Omental fat pad (tissue), 4 donors: ENCODE measurements around the gene CFAP77. TPM values are rescaled to one million over a fixed set of nuclear protein-coding genes. Genes with fewer than 3 reads are reported as not detected.

Source experiments
- ATAC-seq: fragments of 150-250 bp; one replicate; pipeline ENCODE4 v1.9.1; 2016; ENCODE audit warnings: mild to moderate bottlenecking, moderate library complexity; ENCODE audit not compliant: low FRiP score
- DNase-seq: peaks from one replicate; pipeline ENCODE4 v3.0.0-alpha.2; 2019; ENCODE audit warnings: low spot score
- total RNA-seq, 4 donors: library from RNA; depleted of rRNA; stranded (reverse); fragments of >200 nt; gene quantifications; one replicate each; pipeline ENCODE4 v1.1.0, GENCODE V29; 2016
- TF ChIP-seq, protein P1 (sequence below), 3 donors: fragments of 450-650 bp; IDR thresholded peaks; one replicate each; pipeline ENCODE4 v1.5.1; 2016 to 2017; ENCODE audit warnings: antibody characterized with exemption in 3 of 3, mild to moderate bottlenecking in 3 of 3, moderate library complexity in 2 of 3

The CFAP77 gene
- total RNA-seq, 4 donors from 2014 or later, result not detected

DNA sequence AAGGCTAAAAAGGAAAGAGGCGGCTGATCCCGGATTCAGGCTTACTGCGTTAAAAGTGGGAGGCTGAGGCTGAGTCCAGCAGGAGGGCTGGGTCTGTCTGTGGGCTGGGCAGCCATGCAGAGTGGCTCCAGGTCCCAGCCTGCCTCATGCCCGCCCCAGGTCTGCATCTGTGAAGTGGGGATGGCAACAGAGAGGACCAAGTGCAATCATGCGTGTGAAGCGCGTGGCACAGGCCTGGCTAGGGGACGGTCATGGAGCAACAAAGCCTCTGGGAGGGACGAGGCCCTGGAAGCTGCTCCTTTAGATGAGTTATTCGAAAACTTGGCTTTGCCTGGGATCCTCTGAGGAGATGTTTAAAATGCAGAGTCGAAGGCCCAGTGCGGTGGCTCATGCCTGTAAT, 142.0 kb downstream of the CFAP77 start:
- TF ChIP-seq, protein P1, sequence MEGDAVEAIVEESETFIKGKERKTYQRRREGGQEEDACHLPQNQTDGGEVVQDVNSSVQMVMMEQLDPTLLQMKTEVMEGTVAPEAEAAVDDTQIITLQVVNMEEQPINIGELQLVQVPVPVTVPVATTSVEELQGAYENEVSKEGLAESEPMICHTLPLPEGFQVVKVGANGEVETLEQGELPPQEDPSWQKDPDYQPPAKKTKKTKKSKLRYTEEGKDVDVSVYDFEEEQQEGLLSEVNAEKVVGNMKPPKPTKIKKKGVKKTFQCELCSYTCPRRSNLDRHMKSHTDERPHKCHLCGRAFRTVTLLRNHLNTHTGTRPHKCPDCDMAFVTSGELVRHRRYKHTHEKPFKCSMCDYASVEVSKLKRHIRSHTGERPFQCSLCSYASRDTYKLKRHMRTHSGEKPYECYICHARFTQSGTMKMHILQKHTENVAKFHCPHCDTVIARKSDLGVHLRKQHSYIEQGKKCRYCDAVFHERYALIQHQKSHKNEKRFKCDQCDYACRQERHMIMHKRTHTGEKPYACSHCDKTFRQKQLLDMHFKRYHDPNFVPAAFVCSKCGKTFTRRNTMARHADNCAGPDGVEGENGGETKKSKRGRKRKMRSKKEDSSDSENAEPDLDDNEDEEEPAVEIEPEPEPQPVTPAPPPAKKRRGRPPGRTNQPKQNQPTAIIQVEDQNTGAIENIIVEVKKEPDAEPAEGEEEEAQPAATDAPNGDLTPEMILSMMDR (IDR thresholded peaks at IDR 0.05), result no peak
- no peak for ATAC-seq
- DNase-seq, result no peak

DNA sequence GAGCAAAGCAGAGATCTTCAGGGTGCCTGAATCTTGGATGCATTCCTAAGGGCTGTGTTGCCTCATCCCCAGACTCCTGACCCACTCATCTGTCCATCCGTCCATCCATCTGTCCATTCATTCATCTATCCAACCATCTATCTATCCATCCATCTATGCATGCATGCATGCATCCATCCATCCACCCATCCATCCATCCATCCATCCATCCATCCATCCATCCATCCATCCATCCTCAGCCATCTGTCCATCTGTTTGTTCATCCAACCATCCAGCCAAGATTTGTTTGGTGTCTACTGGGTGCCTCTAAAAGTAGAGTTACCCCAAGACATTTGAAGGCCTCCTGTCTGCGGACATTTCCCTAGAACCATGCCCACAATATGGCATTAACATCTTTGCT, 144.7 kb downstream of the CFAP77 start:
- DNase-seq (no peak), ATAC-seq (no peak)
- TF ChIP-seq, protein P1 (IDR thresholded peaks at IDR 0.05), result no peak

DNA sequence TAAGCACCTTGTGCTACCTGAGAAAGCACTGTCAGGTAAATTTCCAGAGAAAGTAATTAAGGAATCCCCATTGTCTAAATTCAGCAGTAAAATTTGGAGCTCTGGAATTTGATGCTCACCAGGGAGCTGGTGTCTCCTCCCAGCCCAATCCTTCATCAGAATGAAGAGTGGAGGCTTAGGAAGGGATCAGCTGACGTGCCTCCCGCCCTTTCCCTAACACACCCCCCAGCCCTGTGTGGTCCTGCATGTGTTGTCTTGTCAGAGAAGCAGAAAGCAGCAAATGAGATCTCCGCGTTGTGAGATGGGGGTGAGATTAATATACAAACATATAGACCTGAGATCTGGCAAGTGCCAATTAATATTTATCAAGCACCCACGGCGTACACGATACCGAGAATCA, 145.5 kb downstream of the CFAP77 start:
- no peak for DNase-seq
- TF ChIP-seq, protein P1 (IDR thresholded peaks at IDR 0.05), result no peak
- no peak for ATAC-seq

DNA sequence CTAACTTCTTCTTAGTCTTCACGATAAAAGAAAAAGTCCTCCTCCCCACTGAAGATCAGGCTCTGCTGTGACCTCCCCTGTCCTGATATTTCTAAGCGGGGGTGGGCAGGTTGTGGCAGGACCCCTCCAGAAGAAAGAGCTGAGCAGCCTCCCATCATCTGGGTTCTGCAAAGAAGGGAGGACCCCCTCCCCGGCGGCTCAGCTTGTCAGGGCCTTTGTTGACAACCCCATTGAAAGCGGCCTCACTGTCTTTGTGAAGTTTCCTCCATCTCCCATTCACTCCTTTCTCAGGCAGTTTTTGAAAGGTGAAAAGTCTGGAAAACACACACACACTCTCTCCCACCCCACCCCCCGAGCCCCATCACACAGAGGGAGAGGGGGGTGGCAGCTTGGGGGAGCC, 146.2 kb downstream of the CFAP77 start:
- TF ChIP-seq, protein P1 (IDR thresholded peaks at IDR 0.05), result no peak
- no peak for ATAC-seq
- no peak for DNase-seq

DNA sequence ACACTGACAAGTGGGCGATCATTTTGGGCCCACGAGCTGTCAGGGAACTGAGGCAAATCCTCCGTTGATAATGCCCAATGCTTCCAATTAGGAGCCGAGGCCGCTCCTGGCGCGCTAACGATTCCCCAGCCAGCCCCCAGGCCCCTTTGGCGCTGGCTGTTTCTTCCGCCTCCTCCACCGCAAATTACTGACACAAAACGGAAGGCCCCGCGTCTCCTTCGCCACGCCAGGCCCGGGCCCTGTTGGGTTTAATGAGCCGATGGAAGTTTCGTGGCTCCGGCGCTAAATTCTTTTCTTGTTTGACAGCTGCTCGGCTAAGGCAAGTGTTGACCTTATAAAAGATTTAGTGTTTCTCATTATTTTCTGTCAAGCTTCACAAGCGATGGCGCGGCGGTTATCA, 146.7 kb downstream of the CFAP77 start:
- no peak for ATAC-seq

DNA sequence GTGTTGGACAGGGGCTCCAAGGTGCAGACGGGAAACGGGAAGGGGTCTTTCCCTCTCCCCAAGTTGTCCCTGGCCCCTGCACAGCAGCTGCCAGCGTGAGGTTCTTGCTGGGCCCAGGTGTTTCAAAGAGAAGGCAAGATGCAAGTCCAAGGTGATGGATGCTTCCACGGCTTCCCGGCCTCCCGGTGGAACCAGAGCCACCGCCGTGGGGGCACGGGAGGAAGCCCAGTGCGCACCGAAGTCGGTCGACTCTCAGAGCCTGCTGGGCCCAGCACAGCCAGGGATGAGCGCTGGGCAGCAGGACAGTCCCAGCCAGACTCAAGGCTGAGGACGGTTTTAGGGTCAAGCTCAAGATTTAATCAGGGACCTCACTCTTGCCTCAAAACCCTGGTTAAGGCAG, 147.1 kb downstream of the CFAP77 start:
- TF ChIP-seq, protein P1 (IDR thresholded peaks at IDR 0.05), result no peak
- DNase-seq, result no peak
- ATAC-seq, result no peak

More for the DNA sequence above, 146.7 kb downstream of the CFAP77 start:
- TF ChIP-seq, protein P1 (IDR thresholded peaks at IDR 0.05), result no peak
- no peak for DNase-seq

DNA sequence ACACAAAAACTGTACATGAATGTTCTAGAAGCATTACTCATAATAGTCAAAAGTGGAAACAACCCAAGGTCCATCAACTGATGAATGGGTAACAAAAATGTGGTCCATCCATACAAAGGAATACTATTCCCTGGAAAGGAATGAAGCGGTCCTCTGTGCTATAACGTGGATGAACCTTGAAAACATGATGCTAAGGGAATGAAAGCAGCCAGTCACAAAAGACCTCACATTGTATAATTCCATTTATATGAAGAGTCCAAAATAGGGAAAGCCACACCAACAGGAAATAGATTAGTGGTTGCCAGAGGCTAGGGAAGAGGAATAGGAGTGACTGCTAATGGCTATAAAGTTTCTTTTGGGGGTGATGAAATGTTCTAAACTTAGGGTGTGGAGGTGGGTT, 149.7 kb downstream of the CFAP77 start:
- TF ChIP-seq, protein P1 (IDR thresholded peaks at IDR 0.05), result no peak
- DNase-seq (no peak), ATAC-seq (no peak)
